GM19351 (cell line): ENCODE results near the gene LAMTOR4.
"Not testable (repeated sequence)": the region's sequence is repeated elsewhere in the genome, so short reads cannot be mapped to it uniquely, and the experiment has no call there.

Experiments
- ATAC-seq: cut with Tn5 transposase; IDR thresholded peaks from one replicate; pipeline ENCODE4 v1.9.1; 2021; ENCODE audit warnings: mild to moderate bottlenecking, moderate library complexity; ENCODE audit not compliant: unreplicated experiment

Gene LAMTOR4

GRCh38 chr7:100122067-100122466 lies 26.7 kb upstream of the LAMTOR4 start:
- ATAC-seq, result no peak

- ATAC-seq, result no peak
Observed at GRCh38 chr7:100122568-100122967, 26.1 kb upstream of the LAMTOR4 start.

GRCh38 chr7:100124301-100125230 lies 24.2 kb upstream of the LAMTOR4 start:
- no peak for ATAC-seq

GRCh38 chr7:100126239-100126930 lies 22.3 kb upstream of the LAMTOR4 start:
- ATAC-seq, result peak; percentile 24

GRCh38 chr7:100126931-100127865 lies 21.5 kb upstream of the LAMTOR4 start, which contains the start of gene MBLAC1:
MBLAC1 (plus strand) TSS chr7:100126967; CDS start chr7:100127396, 429 bp downstream.
- ATAC-seq, result peak; percentile 57

- ATAC-seq, result no peak
Observed at GRCh38 chr7:100127866-100128636, 20.7 kb upstream of the LAMTOR4 start.

GRCh38 chr7:100128637-100128963 lies 20.1 kb upstream of the LAMTOR4 start:
- no peak for ATAC-seq

- ATAC-seq, result not testable (repeated sequence)
Observed at GRCh38 chr7:100130220-100130607, 18.5 kb upstream of the LAMTOR4 start.

GRCh38 chr7:100130608-100131453 lies 17.9 kb upstream of the LAMTOR4 start:
- ATAC-seq, result no peak

GRCh38 chr7:100132126-100132525 lies 16.6 kb upstream of the LAMTOR4 start:
- ATAC-seq, result no peak

GRCh38 chr7:100132697-100133151 lies 16.0 kb upstream of the LAMTOR4 start:
- ATAC-seq, result peak; percentile 69

- no peak for ATAC-seq
Observed at GRCh38 chr7:100137851-100138760, 10.6 kb upstream of the LAMTOR4 start.

GRCh38 chr7:100141555-100141949 lies 7.2 kb upstream of the LAMTOR4 start:
- no peak for ATAC-seq

- ATAC-seq, result no peak
Observed at GRCh38 chr7:100142461-100142860, 6.3 kb upstream of the LAMTOR4 start.

GRCh38 chr7:100146350-100146749 lies 2.4 kb upstream of the LAMTOR4 start:
- ATAC-seq, result not testable (repeated sequence)

- ATAC-seq, result no peak
Observed at GRCh38 chr7:100147278-100147677, 1.4 kb upstream of the LAMTOR4 start.

GRCh38 chr7:100148225-100148558 lies 526 bp upstream of the LAMTOR4 start:
- no peak for ATAC-seq

GRCh38 chr7:100152404-100152803 lies 3.7 kb downstream of the LAMTOR4 start:
- ATAC-seq, result no peak
